Measurements from ENCODE around the gene FUT6.
A peak's percentile ranks its signal among the peaks of the same experiment; 100 is the strongest.

Gene FUT6

DNA sequence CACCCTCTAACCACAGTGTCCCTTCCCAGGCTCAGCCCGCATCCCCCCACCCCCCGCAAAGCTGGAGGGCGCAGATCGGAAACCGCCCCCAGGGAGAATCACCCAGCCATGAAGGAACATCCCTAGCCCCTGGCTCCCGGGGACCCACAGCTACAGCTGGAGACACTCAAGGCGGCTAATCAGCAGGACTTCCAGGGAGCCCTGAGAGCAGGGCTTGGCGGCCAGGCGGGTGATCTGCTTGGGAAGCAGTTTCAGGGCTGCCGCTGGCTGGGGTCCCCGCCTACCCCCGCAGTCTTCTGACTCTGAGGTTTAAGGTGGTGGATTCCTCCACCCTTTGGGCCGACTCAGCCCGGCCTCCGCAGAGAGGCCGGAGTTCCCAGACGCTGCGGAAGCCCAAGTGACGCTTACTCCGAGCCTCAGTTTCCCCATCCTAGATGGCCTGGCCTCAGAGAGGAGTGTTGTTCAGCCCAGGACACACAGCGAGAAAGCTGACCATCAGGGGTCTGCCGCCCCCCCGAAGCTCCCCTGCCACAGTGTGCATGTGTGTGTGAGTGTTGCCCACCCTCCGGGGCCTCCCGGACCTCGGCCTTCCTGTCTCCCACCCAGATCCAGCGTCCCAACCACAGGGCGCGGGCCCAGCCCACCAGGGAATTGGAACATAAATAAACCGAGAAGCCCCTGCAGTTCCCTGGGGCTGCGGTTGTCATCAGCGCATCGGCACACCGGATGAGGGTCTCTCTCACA lies 9.8 kb downstream of the FUT6 start:
- FAIRE-seq (no peak), DNase-seq (ENCODE audit: extremely low spot score, insufficient read length, low read depth) (no peak)

DNA sequence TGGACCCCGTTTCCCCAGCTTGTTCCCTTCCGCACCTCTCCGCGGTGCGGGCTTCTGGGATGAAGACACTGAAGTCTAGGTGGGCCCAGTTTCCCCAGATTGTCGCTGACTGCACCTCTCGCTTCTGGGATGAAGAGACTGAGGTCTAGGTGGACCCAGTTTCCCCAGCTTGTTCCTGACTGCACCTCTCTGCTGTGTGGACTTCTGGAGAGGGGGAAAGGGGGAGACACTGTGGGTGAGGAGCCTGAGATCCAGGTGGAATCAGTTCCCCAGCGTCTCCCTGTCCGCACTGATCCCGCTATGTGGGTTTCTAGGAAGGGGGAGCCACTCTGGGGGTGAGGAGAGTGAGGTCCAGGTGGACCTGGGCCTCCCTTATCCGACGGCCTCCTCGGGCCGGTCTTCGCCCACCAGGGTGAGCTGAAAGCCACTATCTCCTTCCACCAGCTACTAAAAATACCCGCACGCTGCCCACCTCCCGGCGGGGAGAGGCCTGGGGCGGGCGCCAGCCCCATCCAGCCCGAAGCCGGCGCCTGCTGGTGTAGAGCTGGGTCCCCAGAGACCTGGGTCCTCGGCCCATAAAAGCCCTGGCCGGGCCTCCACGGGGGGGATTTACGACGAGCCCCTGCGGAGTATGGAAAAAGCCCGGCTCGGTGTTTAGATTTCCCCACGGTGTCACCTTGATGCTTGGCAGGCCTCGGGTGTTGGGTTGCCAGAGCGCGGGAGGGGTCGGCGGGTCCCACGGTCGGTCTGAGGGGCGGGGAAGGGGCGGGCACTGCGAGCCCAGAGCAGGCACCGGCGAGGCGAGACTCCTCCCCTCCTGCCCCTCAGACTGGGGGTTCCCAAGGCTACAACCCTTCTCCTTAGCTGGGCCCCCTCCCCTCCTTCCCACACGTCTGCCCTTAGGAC lies 10.6 kb downstream of the FUT6 start:
- DNase-seq (ENCODE audit: extremely low spot score, insufficient read length, low read depth) (no peak), FAIRE-seq (no peak)

- peak; percentile 83 for FAIRE-seq
Observed at GRCh38 chr19:5827891-5828660, 11.4 kb downstream of the FUT6 start.

DNA sequence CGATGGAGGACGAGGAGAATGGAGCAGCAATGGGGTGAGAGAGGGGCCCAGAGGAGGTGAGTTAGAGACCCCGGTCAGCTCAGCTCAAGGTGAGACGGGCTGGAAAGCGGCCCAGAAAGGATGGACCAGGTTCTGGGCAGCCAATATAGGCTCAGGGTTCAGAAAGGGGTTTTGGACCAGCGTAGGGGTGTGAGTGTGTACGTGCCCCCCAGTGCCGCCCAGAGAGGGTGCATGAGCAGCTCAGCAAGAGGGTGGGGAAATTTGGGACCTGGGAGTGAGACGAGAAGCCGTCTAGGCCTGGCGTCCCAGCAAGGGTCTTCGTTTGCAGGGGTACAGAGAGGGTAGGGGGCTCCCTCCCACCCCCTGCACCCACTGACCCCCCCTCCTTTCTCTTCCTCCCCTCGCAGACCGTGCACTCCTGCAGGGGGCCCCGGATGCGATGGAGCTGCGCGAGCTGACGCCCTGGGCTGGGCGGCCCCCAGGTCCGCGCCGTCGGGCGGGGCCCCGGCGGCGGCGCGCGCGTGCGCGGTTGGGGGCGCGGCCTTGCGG lies 12.1 kb downstream of the FUT6 start:
- FAIRE-seq, result no peak

More at GRCh38 chr19:5827891-5828660, 11.4 kb downstream of the FUT6 start:
- DNase-seq (ENCODE audit: extremely low spot score, insufficient read length, low read depth), result peak; percentile 81

GRCh38 chr19:5826531-5827341 lies 12.8 kb downstream of the FUT6 start:
- DNase-seq (ENCODE audit: extremely low spot score, insufficient read length, low read depth) (no peak), FAIRE-seq (peak; percentile 41)

More for the DNA sequence above, 12.1 kb downstream of the FUT6 start:
- DNase-seq (ENCODE audit: extremely low spot score, insufficient read length, low read depth), result no peak

GRCh38 chr19:5825178-5825577 lies 14.3 kb downstream of the FUT6 start:
- FAIRE-seq (no peak), DNase-seq (ENCODE audit: extremely low spot score, insufficient read length, low read depth) (no peak)

DNA sequence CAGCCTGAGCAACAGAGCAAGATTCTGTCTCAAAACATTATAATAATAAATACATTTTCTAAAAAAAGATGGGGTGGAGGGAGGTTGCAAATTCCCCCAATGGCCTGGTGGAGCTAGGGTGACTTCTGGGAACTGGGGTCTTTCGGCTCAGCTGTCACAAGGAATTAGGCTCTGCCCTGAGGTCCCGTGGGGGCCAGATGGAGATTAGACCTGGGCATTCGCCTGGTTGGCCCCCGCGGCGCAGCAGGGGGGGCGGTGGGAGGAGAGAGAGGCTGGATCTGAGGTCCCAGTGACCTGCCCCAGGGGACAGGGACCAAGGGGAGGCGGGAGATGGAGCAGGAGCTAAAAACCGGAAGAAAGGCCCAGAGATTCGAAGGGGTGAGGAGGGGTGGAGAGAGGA lies 14.8 kb downstream of the FUT6 start:
- DNase-seq (ENCODE audit: extremely low spot score, insufficient read length, low read depth), result no peak
- no peak for FAIRE-seq

DNA sequence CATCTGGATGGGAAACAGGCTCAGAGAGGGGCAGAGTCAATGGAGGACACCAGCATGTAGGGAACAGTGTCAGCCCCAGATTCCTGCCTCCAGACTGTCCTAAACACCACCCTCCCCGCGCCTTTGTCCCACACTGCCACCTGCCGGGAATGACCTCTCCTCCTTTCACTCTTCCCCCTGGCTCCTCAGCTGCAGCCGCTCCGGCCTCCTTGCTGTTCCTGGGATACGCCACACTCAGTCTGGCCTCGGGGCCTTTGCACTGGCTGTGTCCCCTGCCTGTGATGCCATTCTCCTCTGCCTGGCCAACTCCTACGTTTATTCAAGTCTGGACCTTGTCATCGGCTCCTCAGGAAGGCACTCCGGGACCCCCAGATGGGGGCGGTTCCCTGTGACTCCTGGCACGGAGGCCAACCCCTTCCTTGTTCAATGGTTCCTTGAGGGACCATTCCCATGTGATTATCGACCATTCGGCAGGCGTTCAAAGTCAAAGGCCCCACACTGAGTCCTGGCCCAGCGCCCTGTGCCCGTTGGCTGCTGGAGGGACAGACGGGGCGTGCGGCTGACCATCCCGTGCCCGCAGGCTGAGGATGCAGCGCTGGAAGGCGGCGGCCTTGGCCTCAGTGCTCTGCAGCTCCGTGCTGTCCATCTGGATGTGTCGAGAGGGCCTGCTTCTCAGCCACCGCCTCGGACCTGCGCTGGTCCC lies 15.8 kb downstream of the FUT6 start:
- DNase-seq (ENCODE audit: extremely low spot score, insufficient read length, low read depth) (no peak), FAIRE-seq (no peak)

DNA sequence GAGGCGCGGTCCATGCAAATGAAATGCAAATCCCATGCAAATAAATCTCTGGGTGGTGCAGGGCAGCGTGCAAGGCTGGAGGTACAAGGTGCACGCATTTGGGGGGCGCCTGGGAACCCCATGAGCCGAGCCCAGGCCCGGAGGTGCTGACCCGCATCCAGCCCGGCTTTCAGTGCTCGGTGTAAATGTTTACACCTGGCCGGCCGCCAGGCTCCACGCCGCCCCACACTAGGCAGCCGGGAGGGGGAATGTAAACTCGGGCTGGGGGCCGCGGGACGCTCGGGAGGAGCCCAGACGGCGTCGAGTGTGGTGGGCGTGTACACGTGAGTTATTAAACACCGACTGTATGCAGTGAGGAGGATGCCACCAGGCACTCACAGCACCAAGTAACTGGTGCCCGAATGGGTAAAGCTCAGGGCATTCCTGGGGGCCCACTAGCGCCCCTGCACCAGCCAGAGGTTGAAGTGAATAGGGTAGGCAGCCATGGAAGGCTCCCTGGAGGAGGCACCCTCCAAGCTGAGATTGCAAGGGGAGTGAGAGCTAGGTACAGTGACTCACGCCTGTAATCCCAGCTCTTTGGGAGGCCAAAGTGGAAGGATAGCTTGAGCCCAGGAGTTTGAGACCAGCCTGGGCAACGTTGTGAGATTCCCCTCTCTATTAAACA lies 17.2 kb downstream of the FUT6 start:
- FAIRE-seq, result no peak
- DNase-seq (ENCODE audit: extremely low spot score, insufficient read length, low read depth), result no peak

DNA sequence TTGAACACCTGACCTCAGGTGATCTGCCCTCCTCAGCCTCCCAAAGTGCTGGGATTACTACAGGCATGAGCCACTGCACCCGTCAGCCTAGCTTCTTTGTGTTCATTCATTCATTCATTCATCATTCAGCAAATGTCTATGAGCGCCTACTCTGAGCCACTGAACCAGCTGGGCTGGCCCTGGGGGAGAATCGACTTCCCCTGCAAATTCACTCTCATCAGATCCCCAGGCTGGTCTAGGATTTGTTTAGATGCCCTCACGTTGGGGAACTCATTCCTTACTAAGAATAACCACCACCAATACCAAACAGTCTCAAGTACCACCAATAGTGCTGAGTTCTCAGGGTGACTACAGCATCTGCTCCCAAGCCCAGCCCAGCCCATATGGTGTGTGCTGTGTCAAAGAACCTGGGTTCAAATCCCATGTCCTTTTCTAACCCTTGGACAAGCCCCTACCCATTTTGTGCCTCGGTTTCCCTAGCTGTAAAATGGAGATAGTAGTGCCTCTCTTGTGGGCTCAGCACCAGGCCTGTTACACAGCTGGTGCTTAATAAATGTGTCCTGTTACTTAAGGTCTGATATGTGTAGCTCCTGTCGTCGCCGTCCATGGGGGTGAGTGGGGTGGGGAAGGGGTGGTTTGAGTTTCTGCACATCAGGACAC lies 17.9 kb downstream of the FUT6 start:
- FAIRE-seq (no peak), DNase-seq (ENCODE audit: extremely low spot score, insufficient read length, low read depth) (no peak)

GRCh38 chr19:5820785-5821184 lies 18.7 kb downstream of the FUT6 start:
- FAIRE-seq, result no peak
- no peak for DNase-seq (ENCODE audit: extremely low spot score, insufficient read length, low read depth)

GRCh38 chr19:5818594-5818993 lies 20.9 kb downstream of the FUT6 start:
- FAIRE-seq, result no peak
- DNase-seq (ENCODE audit: extremely low spot score, insufficient read length, low read depth), result no peak

DNA sequence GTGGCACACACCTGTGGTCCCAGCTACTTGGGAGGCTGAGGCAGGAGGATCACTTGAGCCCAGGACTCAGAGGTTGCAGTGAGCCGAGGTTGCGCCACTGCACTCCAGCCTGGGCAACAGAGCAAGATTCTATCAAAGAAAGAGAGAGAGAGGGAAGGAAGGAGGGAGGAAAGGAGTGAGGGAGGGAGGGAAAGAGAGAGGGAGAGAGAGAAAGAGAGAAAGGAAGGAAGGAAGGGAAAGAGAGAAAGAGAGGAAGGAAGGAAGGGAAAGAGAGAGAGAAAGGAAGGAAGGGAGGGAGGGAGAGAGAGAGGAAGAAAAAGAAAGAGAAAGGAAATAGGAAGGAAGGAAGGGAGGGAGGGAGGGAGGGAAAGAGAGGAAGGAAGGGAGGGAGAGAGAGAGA lies 22.3 kb downstream of the FUT6 start:
- FAIRE-seq (no peak), DNase-seq (ENCODE audit: extremely low spot score, insufficient read length, low read depth) (no peak)

GRCh38 chr19:5814852-5815246 lies 24.7 kb downstream of the FUT6 start:
- FAIRE-seq, result no peak

DNA sequence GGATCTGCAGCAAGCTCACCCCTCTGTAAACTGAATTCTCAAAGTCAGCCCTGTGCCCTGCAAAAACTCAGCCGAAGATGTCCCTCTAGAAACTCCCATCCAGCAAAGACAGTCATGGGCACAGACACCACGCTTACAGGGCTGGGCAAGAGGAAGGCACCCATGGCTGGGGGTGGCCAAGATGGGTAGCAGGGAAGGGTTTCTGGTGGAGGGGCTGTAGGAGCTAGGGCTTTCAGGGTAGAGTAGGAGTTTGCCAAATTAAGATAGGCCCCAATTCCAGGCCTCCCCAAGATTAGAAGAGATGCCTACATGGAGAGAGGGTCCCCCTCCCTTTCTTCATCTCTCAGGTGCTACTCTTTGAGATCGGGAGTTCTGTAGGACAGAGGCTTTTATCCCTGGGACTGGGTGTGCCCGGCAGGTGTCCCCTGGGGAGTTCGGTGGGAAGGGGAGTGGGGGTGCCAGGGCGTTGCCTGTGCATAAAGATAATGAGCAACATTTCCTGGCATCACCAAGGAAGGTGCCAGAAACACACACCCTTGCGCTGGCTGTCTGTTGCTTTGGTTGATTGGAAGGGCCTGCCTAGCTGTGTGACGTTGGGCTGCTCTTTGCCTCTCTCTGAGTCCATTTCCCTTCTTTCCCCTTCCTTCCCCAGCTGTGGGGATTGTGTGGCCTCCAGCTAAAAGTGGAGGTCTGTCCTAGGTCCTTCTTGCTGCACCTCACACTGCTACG lies 25.2 kb downstream of the FUT6 start:
- no peak for FAIRE-seq
- DNase-seq (ENCODE audit: extremely low spot score, insufficient read length, low read depth), result no peak

More at GRCh38 chr19:5814852-5815246, 24.7 kb downstream of the FUT6 start:
- no peak for DNase-seq (ENCODE audit: extremely low spot score, insufficient read length, low read depth)

DNA sequence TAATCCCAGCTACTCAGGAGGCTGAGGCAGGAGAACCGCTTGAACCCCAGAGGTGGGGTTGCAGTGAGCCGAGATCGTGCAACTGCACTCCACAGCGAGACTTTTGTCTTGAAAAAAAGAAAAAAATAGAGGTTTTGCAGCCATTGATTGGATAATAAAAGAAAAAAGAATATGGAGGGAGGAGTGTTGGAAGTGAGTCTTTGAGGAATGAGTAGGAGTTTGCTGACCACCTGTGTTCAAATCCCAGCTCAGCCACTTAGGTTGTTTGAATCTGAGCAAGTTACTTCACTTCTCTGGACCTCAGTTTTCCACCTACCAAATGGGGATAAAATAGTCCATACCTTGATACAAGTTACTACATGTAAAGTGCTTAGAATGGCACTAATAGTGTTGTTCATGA lies 28.4 kb downstream of the FUT6 start:
- FAIRE-seq (no peak), DNase-seq (ENCODE audit: extremely low spot score, insufficient read length, low read depth) (no peak)

- DNase-seq (ENCODE audit: extremely low spot score, insufficient read length, low read depth) (no peak), FAIRE-seq (no peak)
Observed at GRCh38 chr19:5809469-5809868, 30.0 kb downstream of the FUT6 start.

Data from GM18507 (cell line).